Keratinocyte (primary cell): ENCODE measurements around the gene NAALADL2. TPM values are rescaled to one million over a fixed set of nuclear protein-coding genes. Genes with fewer than 3 reads are reported as not detected.

Experiments used
- DNase-seq: peaks from one replicate; pipeline ENCODE4 v3.0.0-alpha.2; 2011; ENCODE audit warnings: low read depth, missing footprints, low spot score
- FAIRE-seq: peaks from 2 replicates; lab custom pipeline; 2011; peaks lifted over from hg19 to GRCh38; lab: Jason Lieb, UNC
- H2AFZ ChIP-seq: 2 replicates; pipeline ENCODE4 v1.6.0; 2012; ENCODE audit warnings: low read length, control low read depth, inconsistent platforms; ENCODE audit not compliant: control insufficient read depth
- H3K27ac ChIP-seq: 2 replicates; pipeline ENCODE4 v1.5.1; 2011; ENCODE audit warnings: low read length; ENCODE audit not compliant: control insufficient read depth, insufficient read depth
- H3K27me3 ChIP-seq: 3 replicates; pipeline ENCODE4 v1.6.0; 2011; ENCODE audit warnings: low read length; ENCODE audit not compliant: control insufficient read depth, insufficient read depth; ENCODE audit errors: extremely low read depth
- H3K36me3 ChIP-seq, 2 experiments: 2 replicates in 1 of 2; 3 replicates in 1 of 2; pipeline ENCODE4 v1.5.1; 2011; ENCODE audit warnings: low read length in 2 of 2, mild to moderate bottlenecking in 1 of 2; ENCODE audit not compliant: control insufficient read depth in 2 of 2, insufficient read depth in 2 of 2; ENCODE audit errors: extremely low read depth in 1 of 2
- H3K4me1 ChIP-seq: 3 replicates; pipeline ENCODE4 v1.5.1; 2011; ENCODE audit warnings: low read length; ENCODE audit not compliant: control insufficient read depth, insufficient read depth; ENCODE audit errors: extremely low read depth
- H3K4me2 ChIP-seq: 3 replicates; pipeline ENCODE4 v1.6.0; 2011; ENCODE audit warnings: low read depth, low read length; ENCODE audit not compliant: control insufficient read depth, insufficient read depth; ENCODE audit errors: extremely low read depth
- H3K4me3 ChIP-seq, 3 experiments: fragments of 200-600 bp in 1 of 3; sonication (generic) in 1 of 3; 2 replicates in 2 of 3; 3 replicates in 1 of 3; pipeline ENCODE4 v1.5.1; 2011 to 2016; ENCODE audit warnings: low read length in 3 of 3, mild to moderate bottlenecking in 3 of 3, control low read depth in 2 of 3, inconsistent platforms in 1 of 3, low read depth in 1 of 3, mixed read lengths in 1 of 3, mixed run types in 1 of 3, moderate library complexity in 1 of 3; ENCODE audit not compliant: control insufficient read depth in 2 of 3, insufficient read depth in 2 of 3; ENCODE audit errors: extremely low read depth in 1 of 3
- H3K79me2 ChIP-seq: 2 replicates; pipeline ENCODE4 v1.6.0; 2012; ENCODE audit warnings: low read length; ENCODE audit not compliant: control insufficient read depth, insufficient read depth
- H3K9ac ChIP-seq: 3 replicates; pipeline ENCODE4 v1.6.0; 2011; ENCODE audit warnings: low read length; ENCODE audit not compliant: control insufficient read depth, insufficient read depth; ENCODE audit errors: extremely low read depth
- H3K9me1 ChIP-seq: 3 replicates; pipeline ENCODE4 v1.6.0; 2011; ENCODE audit warnings: low read length; ENCODE audit not compliant: control insufficient read depth, insufficient read depth; ENCODE audit errors: extremely low read depth
- H3K9me3 ChIP-seq: 2 replicates; pipeline ENCODE4 v1.5.1; 2012; ENCODE audit warnings: low read depth, low read length; ENCODE audit not compliant: control insufficient read depth
- H4K20me1 ChIP-seq: 3 replicates; pipeline ENCODE4 v1.6.0; 2011; ENCODE audit warnings: low read length; ENCODE audit not compliant: control insufficient read depth, insufficient read depth; ENCODE audit errors: extremely low read depth
- EZH2 ChIP-seq: IDR thresholded peaks from one replicate; pipeline ENCODE4 v1.6.1; 2012; ENCODE audit warnings: inconsistent platforms, mild to moderate bottlenecking, low read length, moderate library complexity
- dilution Hi-C: fragments of 300-500 bp; cut with MboI; formaldehyde crosslinking; loops from one replicate; pipeline ENCODE4 v1.7.0; 2020; ENCODE audit warnings: low sequenced_read_pairs; ENCODE audit not compliant: extremely low pct_ligation_motif_present
- polyA plus RNA-seq, 5 experiments: library from polyadenylated mRNA; depleted of rRNA in 3 of 5; stranded (reverse) in 3 of 5; stranded (forward) in 1 of 5; unstranded in 1 of 5; fragments of >200 nt; gene quantifications; 1 replicate in 1 of 5; 2 replicates in 3 of 5; 3 replicates in 1 of 5; pipeline versions ENCODE4 v1.2.1 to v1.2.3, GENCODE V29; 2011 to 2012; ENCODE audit warnings: missing spikeins in 2 of 5, low read depth in 1 of 5, low replicate concordance in 1 of 5
- TF ChIP-seq, protein P1 (sequence below), 3 experiments: IDR thresholded peaks in 1 of 3; conservative IDR thresholded peaks in 1 of 3; optimal IDR thresholded peaks in 1 of 3; 2 replicates in 2 of 3; 3 replicates in 1 of 3; pipeline versions ENCODE3 to v1.5.1; 2011; ENCODE audit warnings: low read length in 3 of 3, mild to moderate bottlenecking in 3 of 3, moderate library complexity in 2 of 3, control low read depth in 1 of 3, inconsistent platforms in 1 of 3; ENCODE audit not compliant: insufficient read depth in 2 of 3; ENCODE audit errors: extremely low read depth in 1 of 3

The NAALADL2 gene
- polyA plus RNA-seq, 1 donor (not counting 4 experiments of a cell fraction or from before 2014, with no cell fraction given), result 0.75 TPM

GRCh38 chr3:175836617-175837016, 977.5 kb downstream of the NAALADL2 start:
- FAIRE-seq (no peak), DNase-seq (no peak)
- Histone ChIP-seq H3K4me2 (no peak overlapping the region), H2AFZ (no peak overlapping the region), H4K20me1 (no peaks in the 10 kb centered on the region), H3K36me3 (no peaks in the 10 kb centered on the region), H3K9ac (no peak overlapping the region), H3K9me3 (no peaks in the 10 kb centered on the region), H3K4me3 (no peak overlapping the region), H3K9me1 (no peaks in the 10 kb centered on the region), H3K4me1 (no peaks in the 10 kb centered on the region), H3K79me2 (no peaks in the 10 kb centered on the region), H3K27ac (no peak overlapping the region), H3K27me3 (no peaks in the 10 kb centered on the region)
- TF ChIP-seq, protein P1, sequence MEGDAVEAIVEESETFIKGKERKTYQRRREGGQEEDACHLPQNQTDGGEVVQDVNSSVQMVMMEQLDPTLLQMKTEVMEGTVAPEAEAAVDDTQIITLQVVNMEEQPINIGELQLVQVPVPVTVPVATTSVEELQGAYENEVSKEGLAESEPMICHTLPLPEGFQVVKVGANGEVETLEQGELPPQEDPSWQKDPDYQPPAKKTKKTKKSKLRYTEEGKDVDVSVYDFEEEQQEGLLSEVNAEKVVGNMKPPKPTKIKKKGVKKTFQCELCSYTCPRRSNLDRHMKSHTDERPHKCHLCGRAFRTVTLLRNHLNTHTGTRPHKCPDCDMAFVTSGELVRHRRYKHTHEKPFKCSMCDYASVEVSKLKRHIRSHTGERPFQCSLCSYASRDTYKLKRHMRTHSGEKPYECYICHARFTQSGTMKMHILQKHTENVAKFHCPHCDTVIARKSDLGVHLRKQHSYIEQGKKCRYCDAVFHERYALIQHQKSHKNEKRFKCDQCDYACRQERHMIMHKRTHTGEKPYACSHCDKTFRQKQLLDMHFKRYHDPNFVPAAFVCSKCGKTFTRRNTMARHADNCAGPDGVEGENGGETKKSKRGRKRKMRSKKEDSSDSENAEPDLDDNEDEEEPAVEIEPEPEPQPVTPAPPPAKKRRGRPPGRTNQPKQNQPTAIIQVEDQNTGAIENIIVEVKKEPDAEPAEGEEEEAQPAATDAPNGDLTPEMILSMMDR (optimal IDR thresholded peaks at IDR 0.05 in 1 of 3, IDR thresholded peaks at IDR 0.05 in 1 of 3, conservative IDR thresholded peaks at IDR 0.05 in 1 of 3; ENCODE audit: extremely low read depth in 1 of 3, insufficient read depth in 2 of 3, low read length in 3 of 3), result no peak
- no peak for TF ChIP-seq EZH2
- dilution Hi-C loops, result no loop called here

GRCh38 chr3:175837962-175838361, 978.8 kb downstream of the NAALADL2 start:
- no peaks in the 10 kb centered on the region for H3K4me1 ChIP-seq
- no peaks in the 10 kb centered on the region for H3K9me3 ChIP-seq
- H3K79me2 ChIP-seq, result no peaks in the 10 kb centered on the region
- DNase-seq, result no peak
- no peak overlapping the region for H3K4me2 ChIP-seq
- no peak overlapping the region for H3K27ac ChIP-seq
- no peaks in the 10 kb centered on the region for H4K20me1 ChIP-seq
- no peaks in the 10 kb centered on the region for H3K9me1 ChIP-seq
- no peak overlapping the region for H3K4me3 ChIP-seq
- H3K9ac ChIP-seq, result no peak overlapping the region
- H2AFZ ChIP-seq, result no peak overlapping the region
- H3K27me3 ChIP-seq, result no peaks in the 10 kb centered on the region
- no peak for FAIRE-seq
- TF ChIP-seq, protein P1 (optimal IDR thresholded peaks at IDR 0.05 in 1 of 3, IDR thresholded peaks at IDR 0.05 in 1 of 3, conservative IDR thresholded peaks at IDR 0.05 in 1 of 3; ENCODE audit: extremely low read depth in 1 of 3, insufficient read depth in 2 of 3, low read length in 3 of 3), result no peak
- TF ChIP-seq EZH2, result no peak
- dilution Hi-C loops, result no loop called here
- no peaks in the 10 kb centered on the region for H3K36me3 ChIP-seq
